ENCODE data around the gene ABCD2.
"Not testable (repeated sequence)": the region's sequence is repeated elsewhere in the genome, so short reads cannot be mapped to it uniquely, and the experiment has no call there.

ABCD2 gene

GRCh38 chr12:39619660-39620433, at the start of gene ABCD2:
ABCD2 (minus strand) TSS chr12:39619803; CDS start chr12:39619615, 188 bp downstream.
- peak; percentile 80 for DNase-seq

- no peak for DNase-seq
Measured at GRCh38 chr12:39660101-39660500, 40.5 kb upstream of the ABCD2 start.

GRCh38 chr12:39647383-39647782, 27.8 kb upstream of the ABCD2 start:
- DNase-seq: no peak

- DNase-seq: no peak
Measured at GRCh38 chr12:39646963-39647362, 27.4 kb upstream of the ABCD2 start.

- DNase-seq: no peak
Measured at GRCh38 chr12:39643052-39643451, 23.4 kb upstream of the ABCD2 start.

- no peak for DNase-seq
Measured at GRCh38 chr12:39638840-39639239, 19.2 kb upstream of the ABCD2 start.

GRCh38 chr12:39638178-39638577, 18.6 kb upstream of the ABCD2 start:
- no peak for DNase-seq

GRCh38 chr12:39632670-39633069, 13.1 kb upstream of the ABCD2 start:
- DNase-seq: no peak

- no peak for DNase-seq
Measured at GRCh38 chr12:39628836-39629235, 9.2 kb upstream of the ABCD2 start.

- DNase-seq: no peak
Measured at GRCh38 chr12:39627914-39628313, 8.3 kb upstream of the ABCD2 start.

- DNase-seq: no peak
Measured at GRCh38 chr12:39626033-39626814, 6.6 kb upstream of the ABCD2 start.

- DNase-seq: no peak
Measured at GRCh38 chr12:39623919-39624318, 4.3 kb upstream of the ABCD2 start.

- not testable (repeated sequence) for DNase-seq
Measured at GRCh38 chr12:39623160-39623559, 3.6 kb upstream of the ABCD2 start.

- peak in 1 of 2 experiments; percentile 43 for DNase-seq
Measured at GRCh38 chr12:39622306-39622705, 2.7 kb upstream of the ABCD2 start.

- no peak for DNase-seq
Measured at GRCh38 chr12:39621670-39622069, 2.1 kb upstream of the ABCD2 start.

- DNase-seq: peak; percentile 73 to 76
Measured at GRCh38 chr12:39620659-39621658, 1.4 kb upstream of the ABCD2 start.

GRCh38 chr12:39619316-39619659, 315 bp downstream of the ABCD2 start:
- peak in 1 of 2 experiments; percentile 53 for DNase-seq

GRCh38 chr12:39618701-39619100, 902 bp downstream of the ABCD2 start:
- no peak for DNase-seq

- no peak for DNase-seq
Measured at GRCh38 chr12:39617887-39618286, 1.7 kb downstream of the ABCD2 start.

GRCh38 chr12:39616666-39617065, 2.9 kb downstream of the ABCD2 start:
- DNase-seq: no peak

GRCh38 chr12:39616251-39616650, 3.4 kb downstream of the ABCD2 start:
- DNase-seq: no peak

GRCh38 chr12:39613525-39613924, 6.1 kb downstream of the ABCD2 start:
- DNase-seq: no peak

- DNase-seq: no peak
Measured at GRCh38 chr12:39612250-39612649, 7.4 kb downstream of the ABCD2 start.
